ENCODE measurements around the gene FRMD4A.

The FRMD4A gene

GRCh38 chr10:13707156-13707881 is 623.4 kb downstream of the FRMD4A start:
- no peak for DNase-seq

GRCh38 chr10:13706604-13707003 is 624.1 kb downstream of the FRMD4A start:
- no peak for DNase-seq

GRCh38 chr10:13706175-13706574 is 624.5 kb downstream of the FRMD4A start:
- DNase-seq, result no peak

GRCh38 chr10:13705526-13706174 is 625.1 kb downstream of the FRMD4A start:
- no peak for DNase-seq

GRCh38 chr10:13704964-13705363 is 625.8 kb downstream of the FRMD4A start:
- DNase-seq, result no peak

- no peak for DNase-seq
These were observed 626.7 kb downstream of the FRMD4A start for GRCh38 chr10:13703997-13704536.

GRCh38 chr10:13703101-13703818 is 627.5 kb downstream of the FRMD4A start:
- DNase-seq, result no peak

- DNase-seq, result no peak
These were observed 629.4 kb downstream of the FRMD4A start for GRCh38 chr10:13701157-13701919.

- DNase-seq, result no peak
These were observed 630.1 kb downstream of the FRMD4A start for GRCh38 chr10:13700473-13701144.

GRCh38 chr10:13699216-13699615 is 631.5 kb downstream of the FRMD4A start:
- no peak for DNase-seq

- no peak for DNase-seq
These were observed 632.5 kb downstream of the FRMD4A start for GRCh38 chr10:13698217-13698616.

- DNase-seq, result no peak
These were observed 634.7 kb downstream of the FRMD4A start for GRCh38 chr10:13696071-13696470.

- no peak for DNase-seq
These were observed 635.1 kb downstream of the FRMD4A start for GRCh38 chr10:13695588-13695987.

GRCh38 chr10:13693783-13694700 is 636.7 kb downstream of the FRMD4A start:
- no peak for DNase-seq

GRCh38 chr10:13690281-13690825 is 640.4 kb downstream of the FRMD4A start:
- DNase-seq, result no peak

- no peak for DNase-seq
These were observed 644.4 kb downstream of the FRMD4A start for GRCh38 chr10:13686331-13686752.

GRCh38 chr10:13685885-13686284 is 644.8 kb downstream of the FRMD4A start:
- DNase-seq, result no peak

GRCh38 chr10:13684806-13685482 is 645.8 kb downstream of the FRMD4A start:
- no peak for DNase-seq

GRCh38 chr10:13684252-13684791 is 646.4 kb downstream of the FRMD4A start:
- DNase-seq, result no peak

- DNase-seq, result no peak
These were observed 647.7 kb downstream of the FRMD4A start for GRCh38 chr10:13683017-13683416.
